ENCODE data around the gene AQP6.

- no peak for TF ChIP-seq POLR2AphosphoS5 (IDR thresholded peaks at IDR 0.05; ENCODE audit: low read depth, low read length)
- TF ChIP-seq TAF1 (IDR thresholded peaks at IDR 0.05; ENCODE audit: borderline replicate concordance, insufficient read depth, low read length) = no peak
- no peak for TF ChIP-seq REST (IDR thresholded peaks at IDR 0.05; ENCODE audit: insufficient read depth in 1 of 2, low read depth in 2 of 2, low read length in 2 of 2)
- no peak for TF ChIP-seq SIN3A (IDR thresholded peaks at IDR 0.05; ENCODE audit: borderline replicate concordance, insufficient read depth, low read length)
These were observed 33.0 kb upstream of the AQP6 start for GRCh38 chr12:49939707-49940106.
